Renal cortical epithelial cell (primary cell): ENCODE results near the gene KLF4. TPM values are rescaled to one million over a fixed set of nuclear protein-coding genes. Genes with fewer than 3 reads are reported as not detected.
"Not testable (repeated sequence)": the region's sequence is repeated elsewhere in the genome, so short reads cannot be mapped to it uniquely, and the experiment has no call there.

ENCODE experiments used
- DNase-seq: peaks from one replicate; pipeline ENCODE4 v3.0.0-alpha.2; 2011; ENCODE audit warnings: low read depth
- total RNA-seq: library from RNA; depleted of rRNA; stranded (reverse); fragments of >200 nt; gene quantifications from 2 replicates; pipeline ENCODE4 v1.2.3, GENCODE V29; 2014

The KLF4 gene
- total RNA-seq: 3.2 and 3.3 TPM in 2 replicates

- DNase-seq: peak; percentile 74
Measured at GRCh38 chr9:107489687-107490605, at the start of gene KLF4. TSS of gene KLF4 (minus strand) at chr9:107489769. CDS start at chr9:107489172, 597 bp downstream.

GRCh38 chr9:107536462-107536861 lies 46.9 kb upstream of the KLF4 start:
- no peak for DNase-seq

GRCh38 chr9:107534510-107535078 lies 45.0 kb upstream of the KLF4 start:
- no peak for DNase-seq

GRCh38 chr9:107530679-107531078 lies 41.1 kb upstream of the KLF4 start:
- DNase-seq: no peak

- DNase-seq: no peak
Measured at GRCh38 chr9:107528686-107529085, 39.1 kb upstream of the KLF4 start.

DNA sequence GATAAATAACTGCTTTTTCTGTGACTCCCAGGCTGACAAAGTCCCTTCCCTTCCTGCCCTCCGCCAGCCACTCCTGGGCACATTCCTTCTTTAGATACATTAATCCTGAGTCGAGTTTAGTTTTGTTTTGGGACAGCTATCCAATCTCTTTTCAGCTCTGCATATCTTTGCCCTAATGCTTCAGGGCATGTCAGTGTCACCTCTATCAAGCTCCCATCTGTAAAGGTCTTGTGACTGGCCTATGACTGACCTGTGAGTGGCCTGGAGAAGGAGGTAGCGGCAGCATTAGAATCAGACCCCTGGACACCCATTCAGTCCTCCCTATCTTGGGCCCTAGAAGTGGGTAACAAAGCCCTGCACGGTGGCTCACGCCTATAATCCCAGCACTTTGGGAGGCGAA lies 34.0 kb upstream of the KLF4 start:
- no peak for DNase-seq

- DNase-seq: no peak
Measured at GRCh38 chr9:107520186-107520585, 30.6 kb upstream of the KLF4 start.

DNA sequence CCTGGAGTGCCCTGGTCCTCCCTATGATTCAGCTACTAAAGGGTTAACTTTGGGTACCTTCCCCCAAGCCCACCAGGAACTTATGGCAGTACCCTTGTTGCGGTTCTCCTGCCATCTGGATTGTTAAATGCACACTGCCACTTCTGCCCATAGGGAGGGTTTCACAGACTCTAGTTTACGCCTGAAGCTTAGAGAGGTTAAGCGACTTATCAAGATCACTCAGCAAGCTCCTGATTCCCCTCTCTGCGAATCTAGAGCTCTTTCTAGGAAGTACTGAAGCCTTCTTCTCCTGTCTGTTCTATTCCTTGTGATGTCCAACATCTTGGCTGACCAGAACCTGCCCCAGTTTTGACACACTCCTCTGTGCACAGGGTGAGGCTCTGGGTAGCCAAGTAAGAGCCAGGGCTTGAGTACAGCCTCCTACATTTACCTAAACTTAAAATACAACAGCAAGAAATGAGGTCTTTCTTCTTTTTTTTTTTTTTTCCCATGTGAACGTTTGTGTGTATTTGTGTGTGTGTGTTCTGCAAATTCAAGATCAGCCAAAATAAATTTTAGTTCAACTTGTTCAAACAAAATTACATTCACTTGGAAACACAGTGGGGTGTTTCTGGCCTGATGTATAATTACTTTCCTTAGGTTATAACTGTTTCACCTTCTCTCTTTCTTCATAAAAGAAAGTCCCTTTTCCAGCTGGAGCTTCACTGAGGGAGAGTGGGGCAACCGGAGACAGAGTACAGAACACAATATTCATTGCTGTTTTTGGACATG lies 28.7 kb upstream of the KLF4 start:
- no peak for DNase-seq

GRCh38 chr9:107513464-107514100 lies 24.0 kb upstream of the KLF4 start:
- no peak for DNase-seq

- DNase-seq: peak; percentile 92
Measured at GRCh38 chr9:107504585-107505455, 15.3 kb upstream of the KLF4 start.

- no peak for DNase-seq
Measured at GRCh38 chr9:107502464-107502863, 12.9 kb upstream of the KLF4 start.

DNA sequence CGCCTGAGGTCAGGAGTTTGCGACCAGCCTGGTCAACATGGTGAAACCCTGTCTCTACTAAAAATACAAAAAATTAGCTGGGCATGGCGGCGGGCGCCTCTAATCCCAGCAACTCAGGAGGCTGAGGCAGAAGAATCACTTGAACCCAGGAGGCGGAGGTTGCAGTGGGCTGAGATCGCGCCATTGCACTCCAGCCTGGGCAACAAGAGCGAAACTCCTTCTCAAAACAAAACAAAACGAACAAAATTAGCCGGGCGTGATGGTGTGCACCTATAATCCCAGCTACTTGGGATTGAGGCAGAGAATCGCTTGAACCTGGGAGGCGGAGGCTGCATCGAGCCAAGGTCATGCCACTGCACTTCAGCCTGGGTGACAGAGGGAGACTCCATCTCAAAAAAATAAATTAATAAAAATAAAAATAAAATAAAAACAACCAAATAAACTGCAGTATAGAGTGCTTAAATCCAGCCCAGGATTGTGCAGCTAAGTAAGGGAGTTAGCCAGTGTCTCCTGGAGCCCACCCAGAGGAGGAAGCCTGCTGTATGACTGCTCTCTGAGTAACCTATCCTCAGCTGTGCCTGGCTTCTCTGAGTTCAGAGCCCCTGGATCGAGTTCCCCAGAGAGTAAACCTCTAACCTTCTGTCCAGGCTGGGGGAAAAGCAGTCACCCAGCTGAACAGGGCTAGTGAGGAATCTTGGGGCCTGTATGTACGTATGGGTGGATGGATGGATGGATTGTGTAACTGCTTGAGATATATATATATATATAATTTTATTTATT lies 11.0 kb upstream of the KLF4 start:
- not testable (repeated sequence) for DNase-seq

- DNase-seq: no peak
Measured at GRCh38 chr9:107496976-107497375, 7.4 kb upstream of the KLF4 start.

- no peak for DNase-seq
Measured at GRCh38 chr9:107492381-107492970, 2.9 kb upstream of the KLF4 start.

- peak; percentile 23 for DNase-seq
Measured at GRCh38 chr9:107491081-107492053, 1.8 kb upstream of the KLF4 start.

GRCh38 chr9:107490606-107490970 lies 1.0 kb upstream of the KLF4 start:
- not testable (repeated sequence) for DNase-seq

DNA sequence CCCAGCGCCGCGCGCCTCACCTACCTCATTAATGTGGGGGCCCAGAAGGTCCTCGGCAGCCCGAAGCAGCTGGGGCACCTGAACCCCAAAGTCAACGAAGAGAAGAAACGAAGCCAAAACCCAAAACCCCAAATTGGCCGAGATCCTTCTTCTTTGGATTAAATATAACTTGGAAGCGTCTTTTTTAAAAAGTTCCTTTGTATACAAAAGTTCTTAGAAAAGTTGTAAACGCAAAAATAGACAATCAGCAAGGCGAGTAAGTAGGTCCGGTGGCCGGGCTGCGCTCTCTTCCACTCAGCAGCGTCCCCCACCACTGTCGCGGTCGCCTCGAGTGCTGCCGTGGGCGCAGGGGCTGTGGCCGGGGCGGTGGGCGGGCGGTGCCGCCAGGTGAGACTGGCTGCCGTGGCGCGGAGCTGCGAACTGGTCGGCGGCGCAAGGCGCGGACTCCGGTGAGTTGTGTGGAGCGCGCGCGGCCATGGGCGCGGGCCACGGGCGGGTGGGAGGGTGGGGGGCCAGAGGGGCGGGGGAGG lies 360 bp downstream of the KLF4 start:
- no peak for DNase-seq

GRCh38 chr9:107488375-107489143 lies 1.0 kb downstream of the KLF4 start:
- no peak for DNase-seq
